Stomach (tissue), 9 donors: ENCODE measurements around the gene USP28. TPM values are rescaled to one million over a fixed set of nuclear protein-coding genes. Genes with fewer than 3 reads are reported as not detected.

ENCODE experiments used
- DNase-seq, 2 donors: peaks; one replicate each; pipeline versions ENCODE4 v3.0.0 to v3.0.0-alpha.2; 2013 to 2019
- H3K27ac ChIP-seq, 5 donors: fragments of 200-600 bp in 4 of 5; sonication (generic) in 4 of 5; one replicate each; pipeline ENCODE4 v1.5.1; 2013 to 2019; ENCODE audit warnings: mild to moderate bottlenecking in 1 of 5, moderate library complexity in 1 of 5
- H3K27me3 ChIP-seq, 3 donors: fragments of 200-600 bp; sonication (generic); one replicate each; pipeline ENCODE4 v1.5.1; 2017 to 2019; ENCODE audit warnings: mixed run types in 1 of 3
- H3K36me3 ChIP-seq, 4 donors: fragments of 200-600 bp; sonication (generic); 1 replicate in 3 of 4; 2 replicates in 1 of 4; pipeline ENCODE4 v1.5.1; 2016 to 2019
- H3K4me1 ChIP-seq, 4 donors: fragments of 200-600 bp; sonication (generic); one replicate each; pipeline ENCODE4 v1.5.1; 2016 to 2019
- H3K4me3 ChIP-seq, 4 donors: fragments of 200-600 bp; sonication (generic) in 3 of 4; one replicate each; pipeline ENCODE4 v1.5.1; 2016 to 2019; ENCODE audit warnings: mild to moderate bottlenecking in 1 of 4
- H3K9me3 ChIP-seq, 4 donors: fragments of 200-600 bp; sonication (generic); one replicate each; pipeline ENCODE4 v1.5.1; 2016 to 2019
- EP300 ChIP-seq: sonication (generic); formaldehyde crosslinking; IDR thresholded peaks from one replicate; pipeline ENCODE4 v1.6.1; 2017; ENCODE audit warnings: antibody characterized with exemption
- POLR2A ChIP-seq, 4 donors: fragments of 450-650 bp; IDR thresholded peaks; one replicate each; pipeline ENCODE4 v1.6.1; 2016; ENCODE audit warnings: antibody characterized with exemption in 4 of 4, control low read depth in 2 of 4, mild to moderate bottlenecking in 1 of 4, moderate library complexity in 1 of 4
- POLR2AphosphoS5 ChIP-seq, 3 donors: sonication (generic); formaldehyde crosslinking; IDR thresholded peaks; one replicate each; pipeline ENCODE4 v1.6.1; 2016; ENCODE audit warnings: antibody characterized with exemption in 3 of 3
- WGBS, 5 donors: extraction: QIAGEN DNeasy Blood & Tissue Kit in 3 of 5; methylation state at CpG; one replicate each; pipeline versions ENCODE4 v1.1.5 to v1.1.7; 2013 to 2018; 5-methylcytosine and 5-hydroxymethylcytosine counted together
- intact Hi-C: fragments of 100-400 bp; cut with DNase I; formaldehyde crosslinking; loops from one replicate; pipeline ENCODE4 v1.15.1; 2023; ENCODE audit warnings: low total_unique reads
- polyA plus RNA-seq, 3 donors: library from polyadenylated mRNA; stranded (reverse); fragments of 200-250 nt; gene quantifications; one replicate each; pipeline ENCODE4 v1.2.3, GENCODE V29; 2013
- total RNA-seq, 5 donors: library from RNA; depleted of rRNA; stranded (reverse); fragments of >200 nt; gene quantifications; one replicate each; pipeline versions ENCODE4 v1.1.0 to v1.2.3, GENCODE V29; 2014 to 2016
- TF ChIP-seq, protein P1 (sequence below), 7 experiments: fragments of 450-650 bp in 4 of 7; fragments of 200-600 bp in 3 of 7; sonication (generic) in 3 of 7; IDR thresholded peaks; one replicate each; pipeline ENCODE4 v1.5.1; 2016 to 2019; ENCODE audit warnings: antibody characterized with exemption in 7 of 7, control low read depth in 2 of 7, mild to moderate bottlenecking in 1 of 7
- donor health status: healthy with polysubstance abuse.
- donor health status: Bipolar disorder and iron deficiency.
- donor health status: healthy.

Gene USP28
- total and polyA plus RNA-seq, 8 donors, result 0.87 to 23.9 (median 8.0) TPM

DNA sequence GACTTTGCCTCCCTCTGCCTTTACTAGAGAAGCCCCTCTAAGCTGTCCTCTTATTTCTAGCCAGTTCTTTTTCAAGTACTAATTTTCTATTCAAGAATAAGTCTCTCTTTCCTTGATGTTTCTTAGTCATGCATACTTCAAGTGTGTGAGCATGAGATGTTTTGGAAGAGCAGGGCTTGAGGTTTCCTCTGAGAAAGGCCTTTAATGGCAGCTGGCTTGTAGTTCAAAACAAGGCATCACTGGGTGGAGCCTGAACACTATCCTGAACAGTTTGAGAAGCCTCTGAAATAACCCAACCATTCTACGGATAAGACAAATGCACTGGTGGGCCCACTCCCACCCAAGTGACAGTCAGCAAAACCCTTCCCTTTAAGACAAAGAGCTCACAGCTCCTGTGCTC, 58.2 kb downstream of the USP28 start:
- Histone ChIP-seq H3K36me3 (peaks cover 10 to 80% (median 77%) of the 10 kb centered on the region in 4 donors), H3K27me3 (no peaks in the 10 kb centered on the region), H3K27ac (no peak overlapping the region), H3K4me3 (no peak overlapping the region), H3K9me3 (no peaks in the 10 kb centered on the region), H3K4me1 (no peaks in the 10 kb centered on the region)
- TF ChIP-seq, protein P1, sequence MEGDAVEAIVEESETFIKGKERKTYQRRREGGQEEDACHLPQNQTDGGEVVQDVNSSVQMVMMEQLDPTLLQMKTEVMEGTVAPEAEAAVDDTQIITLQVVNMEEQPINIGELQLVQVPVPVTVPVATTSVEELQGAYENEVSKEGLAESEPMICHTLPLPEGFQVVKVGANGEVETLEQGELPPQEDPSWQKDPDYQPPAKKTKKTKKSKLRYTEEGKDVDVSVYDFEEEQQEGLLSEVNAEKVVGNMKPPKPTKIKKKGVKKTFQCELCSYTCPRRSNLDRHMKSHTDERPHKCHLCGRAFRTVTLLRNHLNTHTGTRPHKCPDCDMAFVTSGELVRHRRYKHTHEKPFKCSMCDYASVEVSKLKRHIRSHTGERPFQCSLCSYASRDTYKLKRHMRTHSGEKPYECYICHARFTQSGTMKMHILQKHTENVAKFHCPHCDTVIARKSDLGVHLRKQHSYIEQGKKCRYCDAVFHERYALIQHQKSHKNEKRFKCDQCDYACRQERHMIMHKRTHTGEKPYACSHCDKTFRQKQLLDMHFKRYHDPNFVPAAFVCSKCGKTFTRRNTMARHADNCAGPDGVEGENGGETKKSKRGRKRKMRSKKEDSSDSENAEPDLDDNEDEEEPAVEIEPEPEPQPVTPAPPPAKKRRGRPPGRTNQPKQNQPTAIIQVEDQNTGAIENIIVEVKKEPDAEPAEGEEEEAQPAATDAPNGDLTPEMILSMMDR (IDR thresholded peaks at IDR 0.05), result no peak
- TF ChIP-seq EP300, result no peak
- TF ChIP-seq POLR2A (IDR thresholded peaks at IDR 0.05), result no peak
- no peak for TF ChIP-seq POLR2AphosphoS5 (IDR thresholded peaks at IDR 0.05)
- 90 to 100% (median 94%) methylated on average over 1 of the region's 1 CpG for WGBS, 5 donors
- DNase-seq, result no peak
- intact Hi-C loops, result no loop called here

DNA sequence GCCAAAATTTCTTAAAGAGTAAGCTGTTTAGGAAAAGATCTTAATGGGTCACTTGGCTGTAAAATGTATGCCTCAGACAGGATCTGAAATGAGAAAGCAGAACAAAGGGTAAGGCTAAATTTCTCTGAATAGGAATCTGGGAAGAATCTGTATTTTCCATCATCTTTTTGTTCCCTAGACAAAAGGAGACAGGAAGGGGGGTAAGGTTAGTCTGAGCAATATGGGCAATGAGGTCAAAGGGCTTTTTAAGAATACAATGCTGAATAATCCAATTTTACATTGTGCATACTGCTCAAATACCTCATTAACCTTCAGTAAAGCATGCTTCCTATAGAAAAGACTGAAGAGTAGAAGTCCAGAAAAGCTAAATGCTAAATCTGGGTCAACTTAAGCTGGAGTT, 61.2 kb downstream of the USP28 start:
- no peaks in the 10 kb centered on the region for H3K27me3 ChIP-seq
- H3K36me3 ChIP-seq, result peaks cover 0 to 83% (median 77%) of the 10 kb centered on the region in 4 donors
- no peak overlapping the region for H3K4me3 ChIP-seq
- intact Hi-C loops, result no loop called here
- H3K27ac ChIP-seq, result no peak overlapping the region
- DNase-seq, result no peak
- no peaks in the 10 kb centered on the region for H3K9me3 ChIP-seq
- H3K4me1 ChIP-seq, result no peaks in the 10 kb centered on the region
- TF ChIP-seq, protein P1 (IDR thresholded peaks at IDR 0.05), result no peak
- no peak for TF ChIP-seq EP300

DNA sequence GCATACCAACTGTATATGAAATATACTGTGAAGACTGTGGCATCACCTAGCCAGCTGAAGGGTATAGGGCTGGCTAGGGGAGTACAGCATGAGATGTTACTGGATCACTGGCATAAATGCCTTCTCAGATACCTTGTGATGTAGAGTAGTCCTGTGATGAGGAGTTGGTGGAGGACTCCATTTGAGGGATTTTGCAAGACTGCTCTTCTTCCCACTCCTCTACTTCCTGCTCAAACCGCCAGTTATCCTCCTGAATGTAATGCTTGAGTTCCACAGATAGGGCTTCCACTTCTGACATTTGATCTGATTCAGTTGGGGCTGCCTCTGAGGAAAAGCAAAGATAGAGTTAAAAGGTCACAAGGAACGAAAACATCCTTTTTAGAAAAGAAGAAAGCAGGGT, 66.4 kb downstream of the USP28 start:
- no peak for DNase-seq
- no peaks in the 10 kb centered on the region for H3K27me3 ChIP-seq
- 46 to 57% (median 47%) methylated on average over 2 of the region's 2 CpGs for WGBS, 5 donors
- intact Hi-C loops, result no loop called here
- H3K4me1 ChIP-seq, result no peaks in the 10 kb centered on the region
- TF ChIP-seq, protein P1 (IDR thresholded peaks at IDR 0.05), result no peak
- no peak for TF ChIP-seq POLR2A (IDR thresholded peaks at IDR 0.05)
- TF ChIP-seq EP300, result no peak
- TF ChIP-seq POLR2AphosphoS5 (IDR thresholded peaks at IDR 0.05), result no peak
- H3K27ac ChIP-seq, result no peak overlapping the region
- peaks cover 19 to 98% (median 93%) of the 10 kb centered on the region in 4 donors for H3K36me3 ChIP-seq
- H3K4me3 ChIP-seq, result no peak overlapping the region
- no peaks in the 10 kb centered on the region for H3K9me3 ChIP-seq

DNA sequence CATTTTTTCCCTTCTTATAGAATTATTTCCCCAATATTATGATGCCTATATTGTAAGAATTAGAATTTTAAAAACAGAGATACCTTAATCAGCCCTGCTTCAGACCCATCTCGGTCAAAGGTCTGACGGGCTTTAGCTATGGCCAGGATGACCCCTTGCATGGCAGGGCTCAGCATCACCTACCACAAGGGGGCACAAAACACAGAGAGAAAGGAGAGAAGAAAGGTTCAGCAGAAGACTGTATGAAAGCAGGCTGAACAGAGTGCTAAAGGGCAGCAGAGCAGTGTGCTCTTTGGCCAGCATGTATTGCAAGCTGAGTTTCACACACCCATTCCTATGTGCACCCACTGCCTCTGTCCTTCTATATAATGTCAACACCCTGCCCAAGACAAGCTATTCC, 69.0 kb downstream of the USP28 start:
- peak in 1 of 2 donors; percentile 40 for DNase-seq
- no peak overlapping the region for H3K4me3 ChIP-seq
- H3K27ac ChIP-seq, result no peak overlapping the region
- intact Hi-C loops, result no loop called here
- peaks cover 31 to 99% (median 96%) of the 10 kb centered on the region in 4 donors for H3K36me3 ChIP-seq
- 94 to 98% (median 97%) methylated on average over 2 of the region's 2 CpGs for WGBS, 5 donors
- no peaks in the 10 kb centered on the region for H3K4me1 ChIP-seq
- TF ChIP-seq POLR2A (IDR thresholded peaks at IDR 0.05), result no peak
- TF ChIP-seq, protein P1 (IDR thresholded peaks at IDR 0.05), result peak in 1 of 7 experiments; percentile 14
- no peak for TF ChIP-seq POLR2AphosphoS5 (IDR thresholded peaks at IDR 0.05)
- TF ChIP-seq EP300, result no peak
- H3K27me3 ChIP-seq, result no peaks in the 10 kb centered on the region
- no peaks in the 10 kb centered on the region for H3K9me3 ChIP-seq
